NCI-H187 (cell line): Measurements from ENCODE around the gene CD4.

Experiments used
- DNase-seq, 2 experiments: peaks; one replicate each; lab custom pipeline; 2025; lab: John Stamatoyannopoulos, UW

The CD4 gene

GRCh38 chr12:6828781-6829535 lies 39.6 kb downstream of the CD4 start:
- DNase-seq, result no peak

DNA sequence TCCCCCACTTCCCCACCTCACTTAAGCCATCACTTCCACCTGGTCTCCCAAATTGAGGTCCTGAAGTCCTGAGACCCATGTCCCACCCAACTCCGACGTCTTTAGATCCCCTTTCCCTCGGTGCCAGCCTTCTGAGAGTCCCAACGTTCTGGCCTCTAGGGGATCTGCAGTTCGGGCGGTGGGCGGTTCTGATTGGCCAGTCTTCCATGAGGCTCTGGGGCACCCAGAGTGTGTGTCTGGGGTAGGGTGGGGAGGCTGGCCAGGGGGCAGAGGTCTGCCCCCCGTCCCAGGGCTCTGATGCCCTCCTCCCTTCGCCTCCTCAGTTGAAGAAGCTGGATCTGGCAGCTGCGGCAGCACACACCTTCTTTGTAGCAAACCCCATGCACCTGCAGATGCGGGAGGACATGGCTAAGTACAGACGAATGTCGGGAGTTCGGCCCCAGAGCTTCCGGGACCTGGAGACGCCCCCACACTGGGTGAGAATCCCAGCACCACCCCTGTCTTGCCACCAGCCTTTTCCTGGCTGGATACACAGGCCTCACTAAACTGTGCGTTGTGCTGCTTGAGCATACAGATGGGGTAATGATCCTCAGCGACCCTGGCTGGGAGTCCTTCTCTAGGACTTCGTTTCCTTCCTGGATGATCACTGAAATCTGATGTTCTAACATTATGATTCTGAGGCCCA lies 40.4 kb downstream of the CD4 start:
- no peak for DNase-seq

- DNase-seq, result no peak
Measured at GRCh38 chr12:6830286-6830890, 41.1 kb downstream of the CD4 start.

DNA sequence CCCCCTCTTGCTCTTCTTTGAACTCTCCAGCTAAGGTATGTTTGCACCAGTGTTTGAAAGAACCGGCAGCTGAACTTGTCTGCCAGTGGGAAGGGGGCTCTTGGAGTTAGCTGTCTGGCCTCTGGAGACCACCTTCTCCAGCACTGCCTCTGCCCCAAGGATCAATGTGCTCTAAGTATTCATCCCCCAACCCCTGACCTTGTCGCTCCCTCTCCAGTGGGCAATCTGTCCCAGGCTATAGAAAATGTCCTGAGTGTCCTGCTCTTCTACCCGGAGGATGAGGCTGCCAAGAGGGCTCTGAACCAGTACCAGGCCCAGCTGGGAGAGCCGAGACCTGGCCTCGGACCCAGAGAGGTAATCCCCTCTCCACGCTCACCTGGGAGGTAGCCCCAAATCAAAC lies 41.7 kb downstream of the CD4 start:
- no peak for DNase-seq

GRCh38 chr12:6831450-6831995 lies 42.2 kb downstream of the CD4 start:
- no peak for DNase-seq

DNA sequence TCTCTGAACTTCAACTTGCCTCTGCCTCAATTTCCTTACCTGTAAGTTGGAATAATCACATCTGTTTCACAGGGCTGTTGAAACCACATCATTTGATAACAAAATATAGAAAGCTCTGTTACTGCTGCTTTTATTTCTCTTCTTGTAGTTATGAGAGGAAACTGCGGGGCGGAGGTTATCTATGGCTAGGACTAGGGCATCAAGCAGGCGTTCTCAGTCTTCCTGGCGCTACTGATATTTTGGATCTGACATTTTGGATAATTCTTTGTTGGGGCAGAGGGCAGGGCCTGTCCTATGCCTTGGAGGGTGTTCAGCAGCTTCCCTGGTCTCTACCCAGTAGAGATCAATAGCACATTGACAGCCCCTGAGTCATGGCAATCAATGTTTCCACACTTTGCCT lies 42.8 kb downstream of the CD4 start:
- no peak for DNase-seq

GRCh38 chr12:6833189-6833890 lies 44.0 kb downstream of the CD4 start:
- DNase-seq, result no peak

GRCh38 chr12:6834254-6834653 lies 44.9 kb downstream of the CD4 start:
- no peak for DNase-seq

- DNase-seq, result no peak
Measured at GRCh38 chr12:6834873-6835272, 45.5 kb downstream of the CD4 start.

GRCh38 chr12:6836851-6837250 lies 47.5 kb downstream of the CD4 start:
- DNase-seq, result no peak

DNA sequence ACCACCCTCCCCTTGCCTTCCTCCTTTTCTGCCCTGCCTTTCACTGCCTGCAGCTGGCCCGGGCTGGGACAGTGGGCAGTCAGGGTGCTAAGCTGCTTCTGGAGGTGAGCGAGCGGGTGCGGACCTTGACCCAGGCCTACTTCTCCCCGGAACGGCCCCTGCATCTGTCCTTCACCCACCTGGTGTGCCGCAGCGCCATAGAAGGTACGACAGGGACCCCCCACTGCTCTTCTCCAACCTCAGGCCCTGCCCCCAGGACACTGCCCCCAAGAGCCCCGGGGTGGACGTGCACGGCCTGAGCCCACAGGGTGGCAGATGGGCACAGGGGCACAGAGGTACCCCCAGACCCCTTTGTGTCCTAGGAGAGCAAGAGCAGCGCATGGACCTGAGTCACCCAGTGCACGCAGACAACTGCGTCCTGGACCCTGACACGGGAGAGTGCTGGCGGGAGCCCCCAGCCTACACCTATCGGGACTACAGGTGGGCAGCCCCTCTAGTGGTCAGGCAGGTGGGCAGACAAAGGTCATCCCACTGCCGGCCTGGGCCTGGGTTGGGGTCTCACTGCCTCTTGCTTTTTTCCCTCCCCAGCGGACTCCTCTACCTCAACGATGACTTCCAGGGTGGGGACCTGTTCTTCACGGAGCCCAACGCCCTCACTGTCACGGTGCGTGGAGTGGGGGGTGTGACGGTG lies 48.2 kb downstream of the CD4 start:
- DNase-seq, result no peak

DNA sequence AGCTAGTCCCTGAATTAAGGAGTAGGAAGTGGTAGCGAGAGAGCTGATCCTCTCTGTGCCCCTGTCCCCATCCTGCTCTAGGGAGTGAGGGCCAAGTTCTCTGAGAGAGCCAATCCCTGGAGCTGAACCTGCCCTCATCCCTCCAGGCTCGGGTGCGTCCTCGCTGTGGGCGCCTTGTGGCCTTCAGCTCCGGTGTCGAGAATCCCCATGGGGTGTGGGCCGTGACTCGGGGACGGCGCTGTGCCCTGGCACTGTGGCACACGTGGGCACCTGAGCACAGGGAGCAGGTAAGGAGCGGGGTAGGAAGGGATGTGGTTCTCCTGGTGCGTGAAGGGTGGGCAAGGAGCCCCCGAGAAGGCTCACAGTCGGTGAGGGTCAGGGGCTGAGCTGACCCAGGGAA lies 49.5 kb downstream of the CD4 start:
- DNase-seq, result no peak

- DNase-seq, result peak; percentile 54 to 80
Measured at GRCh38 chr12:6839482-6840201, 50.3 kb downstream of the CD4 start.

GRCh38 chr12:6840330-6840729 lies 51.0 kb downstream of the CD4 start:
- no peak for DNase-seq

- DNase-seq, result no peak
Measured at GRCh38 chr12:6840761-6841515, 51.6 kb downstream of the CD4 start, which contains the start of gene GNB3. GNB3 (plus strand) TSS chr12:6840925; CDS start chr12:6841288, 363 bp downstream.

DNA sequence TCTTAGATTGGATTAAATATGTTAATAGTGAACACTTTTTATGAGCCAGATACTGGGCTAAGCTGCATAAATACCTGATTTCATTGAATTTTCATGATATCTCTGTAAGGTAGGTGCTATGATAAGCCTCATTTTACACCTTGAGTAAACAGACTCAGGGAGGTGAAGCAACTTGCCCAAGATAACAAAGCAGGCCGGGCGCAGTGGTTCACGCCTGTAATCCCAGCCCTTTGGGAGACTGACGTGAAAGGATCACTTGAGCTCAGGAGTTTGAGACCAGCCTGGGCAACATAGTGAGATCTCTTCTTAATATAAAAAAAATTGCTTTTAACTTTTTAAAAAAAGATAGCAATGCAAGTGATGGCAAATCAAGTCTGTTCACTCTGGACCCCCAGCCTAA lies 52.7 kb downstream of the CD4 start:
- DNase-seq, result no peak

- no peak for DNase-seq
Measured at GRCh38 chr12:6843118-6843902, 54.0 kb downstream of the CD4 start.

GRCh38 chr12:6845395-6845794 lies 56.1 kb downstream of the CD4 start:
- no peak for DNase-seq

- no peak for DNase-seq
Measured at GRCh38 chr12:6846316-6846869, 57.1 kb downstream of the CD4 start.
